Epithelial cell of proximal tubule (primary cell): ENCODE results near the gene FKBP7. TPM values are rescaled to one million over a fixed set of nuclear protein-coding genes. Genes with fewer than 3 reads are reported as not detected.

Experiments
- DNase-seq: peaks from one replicate; pipeline ENCODE4 v3.0.0-alpha.2; 2011; ENCODE audit warnings: low read depth
- H3K4me3 ChIP-seq: 2 replicates; pipeline ENCODE4 v1.5.1; 2011; ENCODE audit warnings: low read depth, mild to moderate bottlenecking, low read length
- CTCF ChIP-seq: conservative IDR thresholded peaks from 2 replicates; pipeline ENCODE4 v1.5.1; 2012; ENCODE audit warnings: low read depth, mild to moderate bottlenecking, low read length
- total RNA-seq: library from RNA; depleted of rRNA; stranded (reverse); fragments of >200 nt; gene quantifications from 2 replicates; pipeline ENCODE4 v1.2.3, GENCODE V29; 2015

Gene FKBP7
- total RNA-seq, 1 donor from 2014 or later, result 9.5 TPM

GRCh38 chr2:178506949-178507348, 28.5 kb upstream of the FKBP7 start:
- no peak for DNase-seq
- no peak for TF ChIP-seq CTCF
- H3K4me3 ChIP-seq, result no peak overlapping the region

DNA sequence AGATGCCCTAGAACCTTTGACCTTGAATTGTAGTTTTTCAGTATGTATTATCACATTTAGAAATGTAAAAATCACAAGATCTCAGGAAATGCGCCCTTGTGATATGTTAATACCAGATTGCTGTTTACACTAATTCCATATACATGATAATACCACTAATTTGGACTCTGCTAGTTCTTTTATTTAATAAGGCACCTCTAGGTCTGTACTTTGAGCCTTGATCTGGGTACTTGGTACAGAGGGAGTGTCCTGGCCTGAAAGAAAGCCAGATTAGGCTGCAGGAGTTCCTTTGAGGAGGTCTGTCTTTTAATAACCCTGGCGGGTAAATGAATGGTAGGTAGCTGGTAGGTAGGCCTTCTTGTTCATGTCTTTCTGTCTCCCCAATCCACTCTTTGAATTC, 28.1 kb upstream of the FKBP7 start:
- no peak for TF ChIP-seq CTCF
- H3K4me3 ChIP-seq, result no peak overlapping the region
- DNase-seq, result no peak

- TF ChIP-seq CTCF, result no peak
- DNase-seq, result no peak
- H3K4me3 ChIP-seq, result no peak overlapping the region
These were observed 27.7 kb upstream of the FKBP7 start for GRCh38 chr2:178506101-178506500.

- no peak for DNase-seq
- TF ChIP-seq CTCF, result no peak
- H3K4me3 ChIP-seq, result no peak overlapping the region
These were observed 24.4 kb upstream of the FKBP7 start for GRCh38 chr2:178502751-178503150.

- H3K4me3 ChIP-seq, result no peak overlapping the region
- no peak for TF ChIP-seq CTCF
- DNase-seq, result no peak
These were observed 21.2 kb upstream of the FKBP7 start for GRCh38 chr2:178499640-178500039.

- no peak overlapping the region for H3K4me3 ChIP-seq
- no peak for DNase-seq
- TF ChIP-seq CTCF, result no peak
These were observed 19.7 kb upstream of the FKBP7 start for GRCh38 chr2:178498137-178498536.

GRCh38 chr2:178496049-178496448, 17.6 kb upstream of the FKBP7 start:
- no peak for DNase-seq
- TF ChIP-seq CTCF, result no peak
- H3K4me3 ChIP-seq, result no peak overlapping the region
